HepG2 (cell line): Measurements from ENCODE around the gene GIMAP8. TPM values are rescaled to one million over a fixed set of nuclear protein-coding genes. Genes with fewer than 3 reads are reported as not detected.

Experiments
- ARID2 ChIP-seq: sonication (generic); formaldehyde crosslinking; IDR thresholded peaks from 2 replicates; pipeline ENCODE4 v1.8.1; 2022; ENCODE audit warnings: mild to moderate bottlenecking, missing genetic modification reagents, borderline replicate concordance
- BORCS8-MEF2B ChIP-seq: sonication (generic); formaldehyde crosslinking; IDR thresholded peaks from 2 replicates; pipeline ENCODE4 v1.8.0; 2022; ENCODE audit warnings: mild to moderate bottlenecking, missing genetic modification reagents
- CEBPB ChIP-seq: IDR thresholded peaks from 2 replicates; pipeline ENCODE4 v1.6.1; 2011; ENCODE audit warnings: low read depth, low read length, improper control_type of control experiment, borderline replicate concordance
- MAX ChIP-seq: IDR thresholded peaks from 2 replicates; pipeline ENCODE4 v1.6.1; 2012; ENCODE audit warnings: inconsistent platforms
- PRDM15 ChIP-seq: sonication (generic); formaldehyde crosslinking; IDR thresholded peaks from 2 replicates; pipeline ENCODE4 v1.4.0; 2020; ENCODE audit warnings: missing genetic modification reagents
- REL ChIP-seq: sonication (generic); formaldehyde crosslinking; conservative IDR thresholded peaks from 2 replicates; pipeline ENCODE4 v1.8.0; 2022; ENCODE audit warnings: mild to moderate bottlenecking, missing genetic modification reagents, moderate library complexity
- ZNF331 ChIP-seq: sonication (generic); formaldehyde crosslinking; IDR thresholded peaks from 2 replicates; pipeline ENCODE4 v1.4.0; 2020; ENCODE audit warnings: missing genetic modification reagents
- ZNF414 ChIP-seq: sonication (generic); formaldehyde crosslinking; IDR thresholded peaks from 2 replicates; pipeline ENCODE4 v1.5.0; 2020; ENCODE audit warnings: missing genetic modification reagents
- ZNF629 ChIP-seq: sonication (generic); formaldehyde crosslinking; conservative IDR thresholded peaks from 2 replicates; pipeline ENCODE4 v1.5.0; 2020; ENCODE audit warnings: missing genetic modification reagents
- polyA plus RNA-seq, 8 experiments: library from polyadenylated mRNA; depleted of rRNA in 3 of 8; stranded (reverse) in 7 of 8; unstranded in 1 of 8; fragments of >200 nt; fragmentation: Illumina TruSeq in 4 of 8; extraction: Trizol in 4 of 8; gene quantifications; 2 replicates each; pipeline versions ENCODE4 v1.2.1 to v1.2.3, GENCODE V29; 2011 to 2016; ENCODE audit warnings: low read depth in 4 of 8, missing spikeins in 1 of 8, mixed read lengths in 1 of 8; ENCODE audit not compliant: insufficient read depth in 1 of 8
- total RNA-seq, 5 experiments: library from RNA; depleted of rRNA; stranded (reverse); fragments of >200 nt; fragmentation: Illumina TruSeq; extraction: Trizol; gene quantifications; 2 replicates each; pipeline ENCODE4 v1.2.3, GENCODE V29; 2016; ENCODE audit warnings: low read depth in 1 of 5

GIMAP8 gene
- total and polyA plus RNA-seq, 2 of the 13 experiments (the other 11 are each of a cell fraction or from before 2014, with no cell fraction given): not detected

DNA sequence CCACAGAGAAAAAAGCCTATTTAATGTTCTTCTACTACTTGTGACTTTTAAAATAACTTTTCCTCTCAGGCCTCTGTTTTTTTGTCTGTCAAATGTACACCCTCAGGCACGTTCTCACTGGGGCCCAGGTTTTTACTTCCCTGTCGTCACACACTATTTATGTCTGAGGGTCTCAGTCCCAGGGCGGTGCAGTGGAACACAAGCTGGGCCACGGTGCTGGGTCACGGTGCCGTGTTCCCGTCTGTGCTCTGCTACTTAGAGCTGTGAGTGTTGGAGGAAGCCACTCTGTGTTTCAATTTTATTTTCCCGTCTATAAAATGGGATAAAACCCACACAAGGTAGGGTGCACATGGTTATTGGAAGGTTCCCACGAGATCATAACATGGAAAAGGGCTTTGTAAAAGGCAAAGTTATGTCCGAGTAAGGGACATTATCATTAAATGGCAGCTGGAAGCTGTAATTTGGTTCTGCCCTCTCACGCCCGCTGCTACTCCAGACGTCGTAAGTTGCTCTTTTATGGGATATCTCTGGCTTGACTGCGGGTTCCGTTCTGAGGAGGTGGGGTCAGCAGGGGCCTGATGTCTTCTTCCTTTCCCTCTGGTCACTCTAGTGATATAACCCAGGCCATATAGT is 46.1 kb upstream of the GIMAP8 start (continued):
- TF ChIP-seq PRDM15 (CRISPR knock-in tag): no peak
- no peak for TF ChIP-seq ZNF414 (CRISPR knock-in tag)
- peak; percentile 7 for TF ChIP-seq BORCS8-MEF2B
- TF ChIP-seq CEBPB: no peak
- peak; percentile 33; the same call in 1 of the 2 replicates for TF ChIP-seq ZNF629
- TF ChIP-seq REL (CRISPR knock-in tag): no peak
- 0 out of 2 replicates have a peak, but pooled peaks have one; percentile 13 for TF ChIP-seq MAX
- TF ChIP-seq ZNF331 (CRISPR knock-in tag): 0 out of 2 replicates have a peak, but pooled peaks have one; percentile 7
- TF ChIP-seq ARID2 (CRISPR knock-in tag): 0 out of 2 replicates have a peak, but pooled peaks have one; percentile 39
- TF ChIP-seq, all 625 proteins: peak for 6
